Breast epithelium (tissue), 4 donors: ENCODE results near the gene TMEM200C. TPM values are rescaled to one million over a fixed set of nuclear protein-coding genes. Genes with fewer than 3 reads are reported as not detected.

Experiments used
- DNase-seq, 2 donors: peaks; one replicate each; pipeline ENCODE4 v3.0.0-alpha.2; 2019; ENCODE audit warnings: low spot score in 2 of 2
- H3K27ac ChIP-seq, 2 donors: fragments of 200-600 bp; sonication (generic) in 1 of 2; one replicate each; pipeline ENCODE4 v1.5.1; 2016 to 2019; ENCODE audit warnings: mild to moderate bottlenecking in 1 of 2
- H3K27me3 ChIP-seq, 2 donors: fragments of 200-600 bp; sonication (generic) in 1 of 2; one replicate each; pipeline versions ENCODE4 v1.5.1 to v1.6.0; 2017 to 2019; ENCODE audit warnings: control low read depth in 1 of 2, mild to moderate bottlenecking in 1 of 2
- H3K36me3 ChIP-seq: fragments of 200-600 bp; one replicate; pipeline ENCODE4 v1.5.1; 2019
- H3K4me1 ChIP-seq, 2 donors: fragments of 200-600 bp; sonication (generic); one replicate each; pipeline ENCODE4 v1.5.1; 2016 to 2019; ENCODE audit warnings: control low read depth in 1 of 2
- H3K4me3 ChIP-seq, 3 donors: fragments of 200-600 bp; sonication (generic); 1 replicate in 2 of 3; 2 replicates in 1 of 3; pipeline ENCODE4 v1.5.1; 2016 to 2019; ENCODE audit warnings: mild to moderate bottlenecking in 3 of 3, moderate library complexity in 2 of 3
- H3K9me3 ChIP-seq, 2 donors: fragments of 200-600 bp; sonication (generic) in 1 of 2; one replicate each; pipeline ENCODE4 v1.5.1; 2016 to 2019; ENCODE audit warnings: control low read depth in 1 of 2
- CTCF ChIP-seq, 3 donors: fragments of 450-650 bp; IDR thresholded peaks; one replicate each; pipeline ENCODE4 v1.5.1; 2016 to 2017; ENCODE audit warnings: antibody characterized with exemption in 3 of 3, mild to moderate bottlenecking in 3 of 3, moderate library complexity in 3 of 3
- POLR2A ChIP-seq: fragments of 450-650 bp; IDR thresholded peaks from one replicate; pipeline ENCODE4 v1.6.1; 2016; ENCODE audit warnings: antibody characterized with exemption, mild to moderate bottlenecking, moderate library complexity
- POLR2AphosphoS5 ChIP-seq, 3 donors: sonication (generic); formaldehyde crosslinking; IDR thresholded peaks; one replicate each; pipeline ENCODE4 v1.6.1; 2017; ENCODE audit warnings: antibody characterized with exemption in 3 of 3
- intact Hi-C: fragments of 100-400 bp; cut with DNase I; formaldehyde crosslinking; loops from one replicate; pipeline ENCODE4 v1.15.1; 2023; ENCODE audit warnings: low total_unique reads
- total RNA-seq, 3 donors: library from RNA; depleted of rRNA; stranded (reverse); fragments of >200 nt; gene quantifications; one replicate each; pipeline ENCODE4 v1.1.0, GENCODE V29; 2016

The TMEM200C gene
- total RNA-seq, 3 donors from 2014 or later: 0.16 to 1.2 (median 0.98) TPM

DNA sequence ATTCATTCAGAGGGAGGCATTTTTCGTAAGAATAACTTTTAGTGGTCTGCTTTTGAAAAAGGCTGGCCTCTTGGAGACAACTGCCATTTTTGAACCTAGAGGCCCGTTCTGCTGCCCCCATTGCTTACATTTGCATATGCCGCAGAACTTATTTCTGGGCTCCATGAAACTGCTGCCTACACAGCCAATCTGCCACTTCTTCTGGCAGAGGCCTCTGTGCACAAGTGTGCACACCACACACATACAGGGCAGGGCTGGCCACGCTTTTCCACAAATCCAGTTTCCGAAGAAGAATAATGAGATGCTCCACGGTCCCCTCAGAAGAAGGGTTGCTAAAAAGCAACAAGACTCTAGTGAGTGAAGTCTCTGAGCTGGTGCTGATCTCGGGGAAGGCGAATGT, 56.2 kb downstream of the TMEM200C start:
- H3K9me3 ChIP-seq: no peaks in the 10 kb centered on the region
- H3K4me1 ChIP-seq: no peaks in the 10 kb centered on the region
- intact Hi-C loops: no loop called here
- no peaks in the 10 kb centered on the region for H3K27me3 ChIP-seq
- DNase-seq: no peak
- TF ChIP-seq CTCF (IDR thresholded peaks at IDR 0.05): no peak
- TF ChIP-seq POLR2AphosphoS5 (IDR thresholded peaks at IDR 0.05): no peak
- no peak for TF ChIP-seq POLR2A
- H3K4me3 ChIP-seq: no peak overlapping the region
- H3K27ac ChIP-seq: no peak overlapping the region
- H3K36me3 ChIP-seq: no peaks in the 10 kb centered on the region
